Nephron (organoid): ENCODE data around the gene NDUFB8.

Experiments
- H3K27ac Mint-ChIP-seq, 3 experiments: 2 replicates each; pipeline ENCODE4 v1.8.0; 2020; ENCODE audit warnings: mixed read lengths in 3 of 3, mild to moderate bottlenecking in 2 of 3, moderate library complexity in 1 of 3
- H3K27me3 Mint-ChIP-seq: 2 replicates; pipeline ENCODE4 v1.8.0; 2021; ENCODE audit warnings: low read depth, mild to moderate bottlenecking, moderate library complexity, mixed read lengths
- H3K36me3 Mint-ChIP-seq: 2 replicates; pipeline ENCODE4 v1.8.0; 2020; ENCODE audit warnings: low read depth, mixed read lengths
- H3K4me1 Mint-ChIP-seq: 2 replicates; pipeline ENCODE4 v1.8.0; 2020; ENCODE audit warnings: mixed read lengths
- H3K4me3 Mint-ChIP-seq, 3 experiments: 2 replicates each; pipeline ENCODE4 v1.8.0; 2020; ENCODE audit warnings: mild to moderate bottlenecking in 3 of 3, mixed read lengths in 3 of 3, moderate library complexity in 2 of 3
- H3K9me3 Mint-ChIP-seq: 2 replicates; pipeline ENCODE4 v1.8.0; 2020; ENCODE audit warnings: mixed read lengths
- CTCF ChIP-seq, 3 experiments: fragments of 200-600 bp; sonication (generic); IDR thresholded peaks; one replicate each; pipeline ENCODE4 v1.5.0; 2021; ENCODE audit warnings: antibody characterized with exemption in 3 of 3; ENCODE audit not compliant: unreplicated experiment in 3 of 3

The NDUFB8 gene

GRCh38 chr10:100479037-100479436 lies 50.6 kb downstream of the NDUFB8 start:
- TF ChIP-seq CTCF (IDR thresholded peaks at IDR 0.05; ENCODE audit: unreplicated experiment in 3 of 3): no peak
- Mint-ChIP-seq H3K9me3 (no peaks in the 10 kb centered on the region), H3K36me3 (no peaks in the 10 kb centered on the region), H3K4me3 (no peak overlapping the region), H3K27ac (no peak overlapping the region), H3K4me1 (peaks cover 12% of the 10 kb centered on the region), H3K27me3 (peaks cover 58% of the 10 kb centered on the region)

GRCh38 chr10:100477970-100478369 lies 51.7 kb downstream of the NDUFB8 start:
- no peak for TF ChIP-seq CTCF (IDR thresholded peaks at IDR 0.05; ENCODE audit: unreplicated experiment in 3 of 3)
- peaks cover 54% of the 10 kb centered on the region for H3K27me3 Mint-ChIP-seq
- no peak overlapping the region for H3K27ac Mint-ChIP-seq

More at GRCh38 chr10:100477970-100478369, 51.7 kb downstream of the NDUFB8 start:
- Mint-ChIP-seq H3K9me3 (no peaks in the 10 kb centered on the region), H3K36me3 (no peaks in the 10 kb centered on the region), H3K4me3 (no peak overlapping the region), H3K4me1 (peaks cover 2% of the 10 kb centered on the region)
